Tibial nerve (tissue), 4 donors: ENCODE measurements around the gene DIP2B.

Experiments
- EP300 ChIP-seq, 2 donors: sonication (generic); formaldehyde crosslinking; IDR thresholded peaks; one replicate each; pipeline ENCODE4 v1.6.1; 2017; ENCODE audit warnings: antibody characterized with exemption in 2 of 2, mild to moderate bottlenecking in 1 of 2
- POLR2A ChIP-seq, 2 donors: fragments of 450-650 bp; IDR thresholded peaks; one replicate each; pipeline ENCODE4 v1.6.1; 2017; ENCODE audit warnings: antibody characterized with exemption in 2 of 2, mild to moderate bottlenecking in 2 of 2, moderate library complexity in 2 of 2
- TF ChIP-seq, protein P1 (sequence below), 5 experiments: fragments of 200-600 bp in 3 of 5; fragments of 450-650 bp in 2 of 5; sonication (generic) in 3 of 5; IDR thresholded peaks; one replicate each; pipeline ENCODE4 v1.5.1; 2016 to 2019; ENCODE audit warnings: antibody characterized with exemption in 5 of 5, mild to moderate bottlenecking in 3 of 5, moderate library complexity in 2 of 5

- TF ChIP-seq, protein P1, sequence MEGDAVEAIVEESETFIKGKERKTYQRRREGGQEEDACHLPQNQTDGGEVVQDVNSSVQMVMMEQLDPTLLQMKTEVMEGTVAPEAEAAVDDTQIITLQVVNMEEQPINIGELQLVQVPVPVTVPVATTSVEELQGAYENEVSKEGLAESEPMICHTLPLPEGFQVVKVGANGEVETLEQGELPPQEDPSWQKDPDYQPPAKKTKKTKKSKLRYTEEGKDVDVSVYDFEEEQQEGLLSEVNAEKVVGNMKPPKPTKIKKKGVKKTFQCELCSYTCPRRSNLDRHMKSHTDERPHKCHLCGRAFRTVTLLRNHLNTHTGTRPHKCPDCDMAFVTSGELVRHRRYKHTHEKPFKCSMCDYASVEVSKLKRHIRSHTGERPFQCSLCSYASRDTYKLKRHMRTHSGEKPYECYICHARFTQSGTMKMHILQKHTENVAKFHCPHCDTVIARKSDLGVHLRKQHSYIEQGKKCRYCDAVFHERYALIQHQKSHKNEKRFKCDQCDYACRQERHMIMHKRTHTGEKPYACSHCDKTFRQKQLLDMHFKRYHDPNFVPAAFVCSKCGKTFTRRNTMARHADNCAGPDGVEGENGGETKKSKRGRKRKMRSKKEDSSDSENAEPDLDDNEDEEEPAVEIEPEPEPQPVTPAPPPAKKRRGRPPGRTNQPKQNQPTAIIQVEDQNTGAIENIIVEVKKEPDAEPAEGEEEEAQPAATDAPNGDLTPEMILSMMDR (IDR thresholded peaks at IDR 0.05): no peak
- no peak for TF ChIP-seq POLR2A (IDR thresholded peaks at IDR 0.05)
- no peak for TF ChIP-seq EP300 (IDR thresholded peaks at IDR 0.05)
Measured at GRCh38 chr12:50625029-50625925, 120.5 kb downstream of the DIP2B start.
